Mammary epithelial cell (primary cell): Measurements from ENCODE around the gene ATP6V0A4.

Experiments
- CTCF ChIP-seq, 2 donors: IDR thresholded peaks in 1 of 2; conservative IDR thresholded peaks in 1 of 2; 2 replicates each; pipeline ENCODE4 v1.5.1; 2011 to 2012; ENCODE audit warnings: inconsistent platforms in 2 of 2, low read length in 2 of 2, mild to moderate bottlenecking in 2 of 2, control low read depth in 1 of 2, low read depth in 1 of 2; ENCODE audit not compliant: insufficient read depth in 1 of 2; ENCODE audit errors: extremely low read depth in 1 of 2
- EZH2 ChIP-seq: IDR thresholded peaks from 2 replicates; pipeline ENCODE4 v1.6.1; 2012; ENCODE audit warnings: low read length, inconsistent platforms, borderline replicate concordance

- TF ChIP-seq CTCF (conservative IDR thresholded peaks at IDR 0.05 in 1 of 2, IDR thresholded peaks at IDR 0.05 in 1 of 2; ENCODE audit: extremely low read depth in 1 of 2, insufficient read depth in 1 of 2, low read depth in 1 of 2, low read length in 2 of 2) (no peak), EZH2 (no peak)
Observed at GRCh38 chr7:138658889-138659288, 139.1 kb downstream of the ATP6V0A4 start.
